LNCaP clone FGC (cell line): ENCODE results near the gene SERPINA6.
"Not testable (repeated sequence)": the region's sequence is repeated elsewhere in the genome, so short reads cannot be mapped to it uniquely, and the experiment has no call there.

ENCODE experiments used
- DNase-seq: peaks from one replicate; pipeline ENCODE4 v3.0.0-alpha.2; 2011; ENCODE audit warnings: low read depth
- H3K4me3 ChIP-seq: 2 replicates; pipeline ENCODE4 v1.5.1; 2011; ENCODE audit warnings: mild to moderate bottlenecking, low read depth, low read length, control low read depth
- TF ChIP-seq, protein P1 (sequence below): IDR thresholded peaks from 2 replicates; pipeline ENCODE4 v1.5.1; 2012; ENCODE audit warnings: mild to moderate bottlenecking; ENCODE audit not compliant: control insufficient read depth, insufficient read depth; ENCODE audit errors: extremely low read depth

SERPINA6 gene, protein sequence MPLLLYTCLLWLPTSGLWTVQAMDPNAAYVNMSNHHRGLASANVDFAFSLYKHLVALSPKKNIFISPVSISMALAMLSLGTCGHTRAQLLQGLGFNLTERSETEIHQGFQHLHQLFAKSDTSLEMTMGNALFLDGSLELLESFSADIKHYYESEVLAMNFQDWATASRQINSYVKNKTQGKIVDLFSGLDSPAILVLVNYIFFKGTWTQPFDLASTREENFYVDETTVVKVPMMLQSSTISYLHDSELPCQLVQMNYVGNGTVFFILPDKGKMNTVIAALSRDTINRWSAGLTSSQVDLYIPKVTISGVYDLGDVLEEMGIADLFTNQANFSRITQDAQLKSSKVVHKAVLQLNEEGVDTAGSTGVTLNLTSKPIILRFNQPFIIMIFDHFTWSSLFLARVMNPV

DNA sequence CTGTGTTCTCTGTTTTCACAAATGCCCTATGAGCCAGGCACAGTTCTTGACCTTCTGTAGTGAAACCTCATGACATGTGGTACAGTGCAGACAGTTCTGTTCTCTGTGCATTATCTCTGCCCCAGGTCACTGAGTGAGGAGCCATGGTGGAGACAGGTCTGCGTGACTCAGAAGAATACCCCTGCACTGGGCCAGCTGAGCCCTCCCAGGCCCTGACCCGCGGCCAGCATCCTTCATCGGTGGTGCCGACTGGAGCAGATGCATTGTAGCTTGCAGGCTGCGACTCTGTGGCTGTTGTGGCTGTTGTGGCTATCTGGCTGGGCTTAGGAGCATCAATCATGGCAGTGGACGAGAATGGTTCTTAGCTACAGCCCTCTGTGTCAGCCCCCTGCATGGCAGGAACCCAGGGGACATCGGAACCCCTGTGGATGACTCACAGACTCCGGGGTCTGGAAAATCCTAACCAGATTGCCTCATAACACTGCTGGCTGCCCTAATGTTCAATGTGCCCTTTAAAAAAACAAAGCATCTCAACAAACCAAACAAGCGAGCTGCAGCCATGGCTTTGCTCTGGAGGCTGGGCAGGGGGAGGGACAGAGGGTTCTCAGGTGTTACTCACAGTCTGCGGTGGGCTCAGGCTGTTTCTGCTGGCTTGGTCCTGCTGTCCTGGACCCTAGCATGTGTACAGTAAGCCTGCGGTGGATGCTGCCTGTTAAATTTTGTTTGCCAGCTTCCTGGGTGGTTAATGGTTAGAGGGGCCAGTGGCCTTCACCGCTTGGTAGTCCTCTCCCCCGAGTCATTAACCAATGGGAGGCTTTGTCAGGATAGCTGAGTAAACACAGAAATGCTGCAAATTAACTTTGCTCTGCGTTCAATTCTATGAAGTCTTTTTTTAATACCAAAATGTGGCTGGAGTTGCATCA, at the start of gene SERPINA6:
Gene SERPINA6 (minus strand): TSS at position 689 of the 923 bp plus-strand sequence. CDS start 8,688 bp downstream, outside the sequence.
- TF ChIP-seq, protein P1, sequence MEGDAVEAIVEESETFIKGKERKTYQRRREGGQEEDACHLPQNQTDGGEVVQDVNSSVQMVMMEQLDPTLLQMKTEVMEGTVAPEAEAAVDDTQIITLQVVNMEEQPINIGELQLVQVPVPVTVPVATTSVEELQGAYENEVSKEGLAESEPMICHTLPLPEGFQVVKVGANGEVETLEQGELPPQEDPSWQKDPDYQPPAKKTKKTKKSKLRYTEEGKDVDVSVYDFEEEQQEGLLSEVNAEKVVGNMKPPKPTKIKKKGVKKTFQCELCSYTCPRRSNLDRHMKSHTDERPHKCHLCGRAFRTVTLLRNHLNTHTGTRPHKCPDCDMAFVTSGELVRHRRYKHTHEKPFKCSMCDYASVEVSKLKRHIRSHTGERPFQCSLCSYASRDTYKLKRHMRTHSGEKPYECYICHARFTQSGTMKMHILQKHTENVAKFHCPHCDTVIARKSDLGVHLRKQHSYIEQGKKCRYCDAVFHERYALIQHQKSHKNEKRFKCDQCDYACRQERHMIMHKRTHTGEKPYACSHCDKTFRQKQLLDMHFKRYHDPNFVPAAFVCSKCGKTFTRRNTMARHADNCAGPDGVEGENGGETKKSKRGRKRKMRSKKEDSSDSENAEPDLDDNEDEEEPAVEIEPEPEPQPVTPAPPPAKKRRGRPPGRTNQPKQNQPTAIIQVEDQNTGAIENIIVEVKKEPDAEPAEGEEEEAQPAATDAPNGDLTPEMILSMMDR, result no peak
- no peak within 1 kb of the TSS for H3K4me3 ChIP-seq
- DNase-seq, result no peak

DNA sequence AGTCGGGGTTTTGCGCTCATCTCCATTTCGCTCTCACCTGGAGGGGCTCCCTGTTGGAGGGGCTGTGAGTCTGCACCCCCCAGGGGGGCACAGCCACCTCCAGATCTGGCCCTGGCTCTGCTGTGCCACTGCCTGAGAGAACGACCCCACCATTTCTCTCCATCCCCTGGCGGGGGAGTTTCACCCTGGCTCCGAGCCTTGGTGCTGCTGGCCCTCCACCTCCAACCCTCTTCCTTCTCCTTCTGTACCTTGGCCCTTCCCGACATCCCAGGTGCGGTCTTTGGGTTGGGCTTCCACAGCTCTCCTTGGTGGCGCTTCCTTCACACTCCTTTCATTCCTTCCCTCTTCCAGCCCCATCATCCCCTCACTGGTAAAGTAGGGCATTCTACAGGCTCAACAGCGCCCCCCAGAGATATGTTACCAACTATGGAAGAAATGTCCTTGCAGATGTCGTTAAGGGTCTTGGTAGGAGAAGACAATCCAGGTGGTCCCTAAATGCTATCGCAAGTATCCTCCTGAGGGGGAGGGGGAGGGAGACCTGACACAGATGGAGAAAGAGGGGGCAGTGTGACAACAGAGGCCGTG, 49.0 kb upstream of the SERPINA6 start:
- no peak overlapping the region for H3K4me3 ChIP-seq
- DNase-seq, result no peak
- TF ChIP-seq, protein P1, result no peak

DNA sequence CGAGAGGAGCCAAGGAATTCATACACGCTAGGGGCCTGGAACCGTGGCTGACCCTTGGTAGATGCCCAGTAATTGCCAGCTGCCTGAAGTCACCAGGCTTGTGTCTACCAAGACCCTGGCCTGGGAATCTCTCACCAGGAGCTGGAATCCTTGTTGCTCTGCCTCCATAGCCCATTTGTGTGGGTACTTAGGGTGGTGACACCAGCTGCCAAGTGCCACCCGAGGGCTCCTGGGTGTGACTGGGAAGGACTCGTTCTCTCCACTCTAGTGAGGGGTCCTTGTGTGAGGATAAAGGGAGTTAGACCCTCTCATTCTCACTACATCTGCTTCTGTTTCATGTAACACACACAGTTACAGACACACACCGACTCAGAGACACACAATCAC, 47.4 kb upstream of the SERPINA6 start:
- no peak for DNase-seq
- TF ChIP-seq, protein P1, result no peak
- H3K4me3 ChIP-seq, result no peak overlapping the region

DNA sequence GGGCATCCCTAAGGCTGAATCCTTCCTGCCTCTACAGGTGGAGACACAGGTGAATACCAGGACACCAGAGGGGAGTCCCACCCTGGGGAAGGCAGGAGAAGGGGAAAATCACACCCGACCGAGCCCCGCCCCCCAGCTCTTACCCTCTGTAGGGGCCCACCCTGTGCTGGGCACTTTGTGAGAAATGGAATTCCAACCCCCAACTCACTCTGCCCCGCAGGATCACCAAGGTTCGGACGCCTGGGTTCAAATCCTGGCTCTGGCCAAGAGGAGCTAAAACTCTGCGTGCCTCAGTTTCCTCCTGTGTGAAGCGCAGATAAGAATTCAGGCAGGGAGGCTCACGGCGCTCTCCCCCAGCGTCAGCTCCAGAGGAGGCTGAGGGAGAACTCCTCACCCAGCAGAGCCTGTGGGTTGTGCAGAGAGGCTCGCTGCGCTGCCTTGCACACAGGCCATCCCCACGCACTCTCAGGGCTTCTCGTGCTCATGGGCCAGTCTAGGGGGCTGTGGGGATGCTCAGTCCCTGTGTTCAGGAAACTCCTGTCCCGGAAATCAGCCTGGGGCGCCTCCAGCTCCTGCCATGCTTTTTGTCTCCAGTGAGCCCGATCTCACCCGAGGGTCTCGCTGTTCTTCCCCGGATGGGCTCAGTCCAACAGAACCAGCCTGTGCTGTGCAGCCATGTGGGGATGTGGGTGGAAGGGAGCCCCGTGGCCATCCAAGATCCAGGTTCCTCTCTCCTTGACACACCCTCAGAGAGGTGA, 46.8 kb upstream of the SERPINA6 start:
- not testable (repeated sequence) for DNase-seq, H3K4me3 ChIP-seq

DNA sequence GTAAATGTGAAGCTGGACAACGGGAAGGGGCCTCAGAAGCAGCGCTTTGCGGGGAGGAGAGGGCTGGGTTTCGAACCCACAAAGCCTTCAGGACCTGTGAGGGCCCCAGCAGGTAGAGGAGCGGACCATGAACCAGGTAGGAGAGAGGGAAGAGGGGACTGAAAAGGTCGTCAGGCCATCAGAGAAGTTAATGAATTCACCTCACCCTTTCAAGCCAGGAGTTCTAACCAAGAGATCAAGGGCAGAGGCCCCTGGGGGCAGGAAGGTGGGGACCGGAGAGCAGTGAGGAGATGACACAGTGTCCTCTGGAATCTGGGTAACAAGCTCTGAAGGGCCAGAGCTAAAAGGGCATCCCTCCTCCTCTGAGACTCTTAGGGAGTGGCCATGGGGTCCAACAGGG, 45.8 kb upstream of the SERPINA6 start:
- TF ChIP-seq, protein P1, result no peak
- DNase-seq, result no peak
- H3K4me3 ChIP-seq, result no peak overlapping the region

DNA sequence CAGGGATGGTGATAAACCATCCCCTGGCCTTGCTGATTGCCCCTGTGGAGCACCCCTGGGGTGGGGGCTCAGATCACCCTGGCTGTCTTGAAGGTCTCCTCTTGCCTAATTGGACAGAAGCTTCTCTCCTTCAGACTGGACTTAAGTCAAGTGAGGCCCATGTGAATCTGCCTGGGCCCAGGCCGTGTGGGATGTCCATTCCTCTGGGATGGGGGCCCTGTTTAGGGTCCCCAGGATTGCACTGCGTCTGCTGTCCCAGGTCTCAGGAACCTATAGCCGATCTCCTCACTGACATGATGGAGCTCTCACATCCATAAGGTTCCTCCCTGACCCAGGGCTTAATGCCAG, 45.1 kb upstream of the SERPINA6 start:
- no peak overlapping the region for H3K4me3 ChIP-seq
- TF ChIP-seq, protein P1, result no peak
- DNase-seq, result no peak
